Suprapubic skin (tissue), 3 donors: ENCODE data around the gene EIPR1.

Experiments used
- CTCF ChIP-seq, 2 donors: fragments of 200-600 bp in 1 of 2; fragments of 450-650 bp in 1 of 2; sonication (generic) in 1 of 2; IDR thresholded peaks; one replicate each; pipeline ENCODE4 v1.5.1; 2016 to 2019; ENCODE audit warnings: antibody characterized with exemption in 2 of 2, mild to moderate bottlenecking in 1 of 2, moderate library complexity in 1 of 2
- EP300 ChIP-seq: sonication (generic); formaldehyde crosslinking; IDR thresholded peaks from one replicate; pipeline ENCODE4 v1.6.1; 2017; ENCODE audit warnings: antibody characterized with exemption

GRCh38 chr2:3289971-3290370 is 87.6 kb downstream of the EIPR1 start:
- TF ChIP-seq CTCF (IDR thresholded peaks at IDR 0.05) (no peak), EP300 (no peak)
